Esophagus squamous epithelium (tissue), 4 donors: ENCODE results near the gene IVD.

Source experiments
- POLR2A ChIP-seq, 4 donors: fragments of 450-650 bp; IDR thresholded peaks; one replicate each; pipeline ENCODE4 v1.6.1; 2017; ENCODE audit warnings: antibody characterized with exemption in 4 of 4, mild to moderate bottlenecking in 4 of 4, moderate library complexity in 3 of 4
- TF ChIP-seq, protein P1 (sequence below), 6 experiments: fragments of 450-650 bp in 4 of 6; fragments of 200-600 bp in 2 of 6; sonication (generic) in 2 of 6; IDR thresholded peaks; one replicate each; pipeline ENCODE4 v1.5.1; 2016 to 2019; ENCODE audit warnings: antibody characterized with exemption in 6 of 6, mild to moderate bottlenecking in 4 of 6, moderate library complexity in 4 of 6

GRCh38 chr15:40369474-40369869 is 36.1 kb upstream of the IVD start:
- TF ChIP-seq, protein P1, sequence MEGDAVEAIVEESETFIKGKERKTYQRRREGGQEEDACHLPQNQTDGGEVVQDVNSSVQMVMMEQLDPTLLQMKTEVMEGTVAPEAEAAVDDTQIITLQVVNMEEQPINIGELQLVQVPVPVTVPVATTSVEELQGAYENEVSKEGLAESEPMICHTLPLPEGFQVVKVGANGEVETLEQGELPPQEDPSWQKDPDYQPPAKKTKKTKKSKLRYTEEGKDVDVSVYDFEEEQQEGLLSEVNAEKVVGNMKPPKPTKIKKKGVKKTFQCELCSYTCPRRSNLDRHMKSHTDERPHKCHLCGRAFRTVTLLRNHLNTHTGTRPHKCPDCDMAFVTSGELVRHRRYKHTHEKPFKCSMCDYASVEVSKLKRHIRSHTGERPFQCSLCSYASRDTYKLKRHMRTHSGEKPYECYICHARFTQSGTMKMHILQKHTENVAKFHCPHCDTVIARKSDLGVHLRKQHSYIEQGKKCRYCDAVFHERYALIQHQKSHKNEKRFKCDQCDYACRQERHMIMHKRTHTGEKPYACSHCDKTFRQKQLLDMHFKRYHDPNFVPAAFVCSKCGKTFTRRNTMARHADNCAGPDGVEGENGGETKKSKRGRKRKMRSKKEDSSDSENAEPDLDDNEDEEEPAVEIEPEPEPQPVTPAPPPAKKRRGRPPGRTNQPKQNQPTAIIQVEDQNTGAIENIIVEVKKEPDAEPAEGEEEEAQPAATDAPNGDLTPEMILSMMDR (IDR thresholded peaks at IDR 0.05) = no peak
- no peak for TF ChIP-seq POLR2A (IDR thresholded peaks at IDR 0.05)
